ENCODE data around the gene LCE1A. TPM values are rescaled to one million over a fixed set of nuclear protein-coding genes. Genes with fewer than 3 reads are reported as not detected.

LCE1A gene
- total and polyA plus RNA-seq, 7 donors = not detected

DNA sequence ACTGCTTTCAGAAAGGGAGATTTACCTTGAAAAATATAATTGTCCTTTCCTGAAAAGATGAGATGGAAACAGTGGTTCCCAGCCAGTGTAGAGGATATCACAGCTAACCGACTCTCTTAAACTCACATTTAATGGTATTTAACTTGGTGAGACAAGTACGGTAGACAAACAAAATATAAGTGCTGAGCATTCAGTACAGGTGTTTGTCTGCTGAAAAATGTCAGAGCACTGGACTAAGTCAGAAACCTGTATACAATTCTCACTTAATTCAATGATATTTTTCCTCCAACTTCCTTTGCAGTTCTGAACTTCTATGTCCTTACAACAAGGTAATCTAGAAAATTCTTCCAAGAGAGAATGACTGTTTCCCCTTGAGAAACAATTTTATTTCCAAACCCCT, 15.6 kb upstream of the LCE1A start, which contains the start of gene LCE1B:
LCE1B (plus strand) TSS at position 301 of the 400 bp plus-strand sequence. CDS start 476 bp downstream, outside the sequence.
- intact Hi-C loops (cut with DNase I) = no loop called here
- 62 to 78% methylated on average over 2 of the region's 2 CpGs for WGBS, 2 donors

DNA sequence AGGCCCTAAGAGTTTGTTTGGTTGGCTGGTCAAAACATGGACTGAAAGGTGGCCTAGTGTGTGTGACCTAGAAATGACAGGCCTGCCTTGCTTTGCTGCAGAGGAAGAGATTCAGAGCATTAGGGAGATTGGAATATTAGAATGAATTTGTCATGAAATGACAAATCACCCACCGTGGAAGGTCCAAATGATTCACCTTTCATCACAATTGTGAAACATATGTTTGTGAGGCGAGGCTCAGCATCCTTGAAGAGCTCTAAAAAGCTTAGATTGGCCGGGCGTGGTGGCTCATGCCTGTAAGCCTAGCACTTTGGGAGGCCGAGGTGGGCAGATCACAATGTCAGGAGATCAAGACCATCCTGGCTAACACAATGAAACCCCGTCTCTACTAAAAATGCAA, 10.0 kb upstream of the LCE1A start:
- no peaks in the 10 kb centered on the region for H3K36me3 ChIP-seq
- no peaks in the 10 kb centered on the region for H3K9me3 ChIP-seq
- 82 to 85% methylated on average over 6 of the region's 6 CpGs for WGBS, 2 donors
- H3K4me3 ChIP-seq = no peak overlapping the region
- no peak for DNase-seq
- no peaks in the 10 kb centered on the region for H3K4me1 ChIP-seq
- TF ChIP-seq POLR2A (IDR thresholded peaks at IDR 0.05) (no peak), EP300 (IDR thresholded peaks at IDR 0.05) (no peak)
- TF ChIP-seq, protein P1, sequence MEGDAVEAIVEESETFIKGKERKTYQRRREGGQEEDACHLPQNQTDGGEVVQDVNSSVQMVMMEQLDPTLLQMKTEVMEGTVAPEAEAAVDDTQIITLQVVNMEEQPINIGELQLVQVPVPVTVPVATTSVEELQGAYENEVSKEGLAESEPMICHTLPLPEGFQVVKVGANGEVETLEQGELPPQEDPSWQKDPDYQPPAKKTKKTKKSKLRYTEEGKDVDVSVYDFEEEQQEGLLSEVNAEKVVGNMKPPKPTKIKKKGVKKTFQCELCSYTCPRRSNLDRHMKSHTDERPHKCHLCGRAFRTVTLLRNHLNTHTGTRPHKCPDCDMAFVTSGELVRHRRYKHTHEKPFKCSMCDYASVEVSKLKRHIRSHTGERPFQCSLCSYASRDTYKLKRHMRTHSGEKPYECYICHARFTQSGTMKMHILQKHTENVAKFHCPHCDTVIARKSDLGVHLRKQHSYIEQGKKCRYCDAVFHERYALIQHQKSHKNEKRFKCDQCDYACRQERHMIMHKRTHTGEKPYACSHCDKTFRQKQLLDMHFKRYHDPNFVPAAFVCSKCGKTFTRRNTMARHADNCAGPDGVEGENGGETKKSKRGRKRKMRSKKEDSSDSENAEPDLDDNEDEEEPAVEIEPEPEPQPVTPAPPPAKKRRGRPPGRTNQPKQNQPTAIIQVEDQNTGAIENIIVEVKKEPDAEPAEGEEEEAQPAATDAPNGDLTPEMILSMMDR (IDR thresholded peaks at IDR 0.05) = no peak
- intact Hi-C loops (cut with DNase I) = no loop called here
- no peak overlapping the region for H3K27ac ChIP-seq
- H3K27me3 ChIP-seq = no peaks in the 10 kb centered on the region

More for the DNA sequence above, 15.6 kb upstream of the LCE1A start, which contains the start of gene LCE1B:
- no peaks in the 10 kb centered on the region for H3K9me3 ChIP-seq
- no peak within 1 kb of the TSS for H3K27ac ChIP-seq
- no peak for TF ChIP-seq POLR2A (IDR thresholded peaks at IDR 0.05)
- TF ChIP-seq POLR2AphosphoS5 (IDR thresholded peaks at IDR 0.05) = no peak
- TF ChIP-seq, protein P1 (IDR thresholded peaks at IDR 0.05) = no peak
- TF ChIP-seq EP300 (IDR thresholded peaks at IDR 0.05) = no peak
- H3K27me3 ChIP-seq = no peaks in the 10 kb centered on the region
- no peaks in the 10 kb centered on the region for H3K4me1 ChIP-seq
- no peak for DNase-seq
- H3K36me3 ChIP-seq = no peaks in the 10 kb centered on the region
- H3K4me3 ChIP-seq = no peak within 1 kb of the TSS

DNA sequence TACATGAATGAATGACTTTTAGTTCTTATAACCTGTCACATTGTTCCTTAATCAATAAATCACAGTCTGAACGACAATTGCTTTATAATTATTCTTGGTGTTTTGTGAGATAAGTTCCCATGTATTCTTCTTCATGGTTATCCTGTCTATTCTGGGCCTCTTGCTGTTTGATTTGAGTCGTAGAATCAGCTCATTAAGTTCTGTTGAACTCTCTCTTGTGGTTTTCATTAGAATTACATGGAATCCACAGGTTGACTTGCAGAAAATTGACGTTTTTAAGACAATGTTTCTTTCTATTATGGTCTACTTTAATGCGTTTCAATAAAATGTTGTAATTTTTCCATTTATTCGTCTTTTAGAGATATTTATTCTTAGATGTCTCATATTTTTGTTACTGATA, 4.0 kb upstream of the LCE1A start:
- no peak for TF ChIP-seq POLR2A (IDR thresholded peaks at IDR 0.05)
- TF ChIP-seq EP300 (IDR thresholded peaks at IDR 0.05) = no peak
- no peak for TF ChIP-seq POLR2AphosphoS5 (IDR thresholded peaks at IDR 0.05)
- TF ChIP-seq, protein P1 (IDR thresholded peaks at IDR 0.05) = no peak
- Histone ChIP-seq H3K4me1 (no peaks in the 10 kb centered on the region), H3K9me3 (no peaks in the 10 kb centered on the region), H3K27me3 (no peaks in the 10 kb centered on the region), H3K4me3 (no peak overlapping the region), H3K27ac (no peak overlapping the region), H3K36me3 (no peaks in the 10 kb centered on the region)
- DNase-seq = no peak
- intact Hi-C loops (cut with DNase I) = no loop called here
- 37 to 46% methylated on average over 5 of the region's 5 CpGs for WGBS, 2 donors

DNA sequence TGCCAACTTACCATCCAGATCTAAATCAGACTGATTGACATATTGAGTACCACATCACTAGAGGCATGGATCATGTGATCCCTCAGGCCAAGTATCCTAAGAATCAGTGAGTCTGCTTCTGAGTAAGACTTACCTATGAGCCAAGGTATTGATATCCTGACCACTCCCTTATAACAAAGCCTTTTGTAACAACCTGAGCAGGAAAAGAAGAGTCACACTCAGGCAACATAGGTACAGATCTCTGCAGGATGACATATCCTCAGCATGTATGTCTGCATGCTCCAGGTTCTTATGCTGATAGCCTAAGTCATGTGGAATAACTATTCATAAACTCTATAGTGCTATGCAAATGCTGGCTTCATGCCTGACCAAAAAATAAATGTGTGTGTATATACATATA, 2.3 kb upstream of the LCE1A start:
- H3K27me3 ChIP-seq = no peaks in the 10 kb centered on the region
- no peak overlapping the region for H3K4me3 ChIP-seq
- intact Hi-C loops (cut with DNase I) = no loop called here
- no peak for DNase-seq
- H3K36me3 ChIP-seq = no peaks in the 10 kb centered on the region
- TF ChIP-seq, protein P1 (IDR thresholded peaks at IDR 0.05) = no peak
- TF ChIP-seq POLR2AphosphoS5 (IDR thresholded peaks at IDR 0.05) (no peak), POLR2A (IDR thresholded peaks at IDR 0.05) (no peak), EP300 (IDR thresholded peaks at IDR 0.05) (no peak)
- no peaks in the 10 kb centered on the region for H3K9me3 ChIP-seq
- H3K27ac ChIP-seq = no peak overlapping the region
- no peaks in the 10 kb centered on the region for H3K4me1 ChIP-seq

DNA sequence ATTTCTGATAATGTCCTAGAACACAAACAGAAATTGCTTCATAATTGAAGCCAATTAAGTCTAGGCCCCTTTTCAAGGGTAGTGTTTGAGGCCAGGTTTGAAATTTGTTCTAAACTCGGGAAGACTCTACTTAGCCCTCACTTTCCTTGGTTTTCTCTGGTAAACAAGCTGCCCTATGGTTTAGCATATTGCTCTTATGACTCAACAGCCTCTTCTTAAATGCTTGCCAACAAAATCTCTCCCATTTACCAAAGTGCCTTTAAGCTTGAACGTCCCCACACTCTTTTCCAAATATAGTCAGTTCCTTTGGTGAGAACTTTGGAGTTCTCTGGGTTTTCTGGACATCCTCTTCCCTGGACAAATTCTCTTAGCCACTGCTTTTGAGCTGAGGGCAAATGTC, 9.6 kb downstream of the LCE1A start:
- H3K9me3 ChIP-seq = no peaks in the 10 kb centered on the region
- no peak overlapping the region for H3K4me3 ChIP-seq
- H3K27me3 ChIP-seq = no peaks in the 10 kb centered on the region
- 50 to 58% methylated on average over 2 of the region's 2 CpGs for WGBS, 2 donors
- H3K36me3 ChIP-seq = no peaks in the 10 kb centered on the region
- no peak overlapping the region for H3K27ac ChIP-seq
- DNase-seq = no peak
- TF ChIP-seq EP300 (IDR thresholded peaks at IDR 0.05) (no peak), POLR2A (IDR thresholded peaks at IDR 0.05) (no peak), POLR2AphosphoS5 (IDR thresholded peaks at IDR 0.05) (no peak)
- TF ChIP-seq, protein P1 (IDR thresholded peaks at IDR 0.05) = no peak
- no peaks in the 10 kb centered on the region for H3K4me1 ChIP-seq
- intact Hi-C loops (cut with DNase I) = no loop called here

All from sigmoid colon (tissue), 7 donors.